Caki2 (cell line): ENCODE measurements around the gene CMKLR1. TPM values are rescaled to one million over a fixed set of nuclear protein-coding genes. Genes with fewer than 3 reads are reported as not detected.

Source experiments
- DNase-seq: peaks from one replicate; pipeline ENCODE4 v3.0.0-alpha.2; 2015; ENCODE audit warnings: low read depth
- in situ Hi-C: cut with HindIII; loops from 2 replicates; pipeline ENCODE4 v1.10.0; 2016; ENCODE audit warnings: low sequenced_read_pairs, low pct_unique_long_range_greater_than_20kb, mixed read lengths
- total RNA-seq: library from RNA; depleted of rRNA; stranded (reverse); fragments of >200 nt; shearing (Covaris generic); gene quantifications from 2 replicates; pipeline ENCODE4 v1.2.3, GENCODE V29; 2014; ENCODE audit warnings: low replicate concordance

CMKLR1 gene
- total RNA-seq, 1 experiment from 2014 or later: not detected

DNA sequence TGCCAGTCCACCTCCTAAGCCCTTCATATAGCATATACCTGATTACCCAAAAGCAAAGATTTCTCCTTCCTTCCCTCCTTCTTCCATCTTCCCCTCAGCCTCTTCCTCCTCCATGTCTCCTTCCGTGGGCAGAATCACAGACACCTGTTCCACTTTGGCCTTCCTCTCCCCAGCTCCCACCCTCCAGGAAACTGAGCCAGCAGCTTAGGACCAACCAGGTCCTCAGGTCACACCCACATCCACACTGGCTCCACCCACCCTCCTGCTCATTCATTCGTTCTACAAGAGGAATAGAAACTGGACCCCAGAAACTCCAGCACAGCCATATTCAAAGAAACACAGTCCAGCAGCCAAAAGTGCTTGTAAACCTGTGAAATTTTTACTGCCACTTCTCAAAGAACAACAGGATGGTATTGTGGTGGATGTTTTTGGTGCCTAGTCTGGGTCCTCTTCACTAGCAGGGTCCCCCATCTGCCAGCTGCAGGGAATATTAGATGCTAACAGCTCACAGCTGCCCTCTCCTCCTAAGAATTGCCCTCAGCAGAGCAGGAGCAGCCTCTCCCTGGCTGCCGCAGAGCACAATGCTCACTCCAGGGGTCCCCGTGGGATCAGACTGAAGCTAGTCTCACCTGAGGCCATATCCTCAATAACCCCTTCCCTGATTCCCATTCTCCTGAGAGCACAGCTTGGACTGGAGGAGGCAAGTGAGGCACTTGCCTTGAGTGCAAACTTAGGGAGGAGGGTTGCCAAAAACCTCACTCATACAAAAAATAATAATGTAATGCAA, 18.4 kb downstream of the CMKLR1 start:
- in situ Hi-C loops: no loop called here
- no peak for DNase-seq

- in situ Hi-C loops: no loop called here
- DNase-seq: no peak
Measured at GRCh38 chr12:108319277-108320234, 19.6 kb downstream of the CMKLR1 start.

- no peak for DNase-seq
- in situ Hi-C loops: no loop called here
Measured at GRCh38 chr12:108318472-108319275, 20.4 kb downstream of the CMKLR1 start.

GRCh38 chr12:108317308-108318234, 21.5 kb downstream of the CMKLR1 start:
- no peak for DNase-seq
- in situ Hi-C loops: no loop called here

DNA sequence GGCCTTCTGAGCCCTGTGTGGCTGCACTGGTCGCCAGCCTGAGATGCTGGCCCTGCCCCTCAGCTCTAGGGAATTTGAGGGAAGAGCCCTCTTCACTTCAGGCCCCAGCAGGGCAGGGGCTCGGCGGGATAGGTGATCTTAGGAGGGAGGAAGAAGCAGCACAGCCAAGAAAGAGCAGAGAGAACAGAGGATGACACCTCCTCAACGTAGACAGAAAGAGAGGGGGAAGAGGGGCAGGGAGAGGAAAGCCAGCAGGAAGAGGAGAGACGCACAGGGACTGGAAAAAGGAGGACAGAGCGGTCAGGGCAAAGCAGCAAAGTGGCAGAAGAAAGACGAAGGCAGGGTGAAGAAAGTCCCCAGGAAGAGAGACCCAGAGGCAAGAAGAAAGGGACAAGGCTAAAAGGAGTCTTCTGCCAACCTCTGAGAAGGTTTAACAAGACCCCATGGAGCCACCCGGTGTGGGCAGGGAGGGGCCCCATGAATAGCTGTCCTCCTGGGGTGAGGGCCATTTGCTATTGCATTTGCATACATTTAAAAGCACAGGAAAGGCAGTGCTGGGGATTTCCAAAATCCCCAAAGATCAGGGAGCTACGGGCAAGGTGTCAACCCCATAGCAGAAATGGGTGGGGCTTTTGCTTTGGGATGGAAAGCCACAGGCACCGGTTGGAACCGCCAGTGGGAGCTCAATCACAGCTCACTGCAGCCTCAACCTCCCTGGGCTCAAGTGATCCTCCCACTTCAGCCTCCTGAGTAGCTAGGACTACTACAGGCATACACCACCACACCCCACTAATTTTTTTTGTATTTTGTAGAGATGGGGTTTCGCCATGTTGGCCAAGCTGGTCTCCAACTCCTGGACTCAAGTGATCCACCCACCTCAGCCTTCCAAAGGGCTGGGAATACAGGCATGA, 22.7 kb downstream of the CMKLR1 start:
- no peak for DNase-seq
- in situ Hi-C loops: no loop called here

- DNase-seq: no peak
- in situ Hi-C loops: no loop called here
Measured at GRCh38 chr12:108315486-108316105, 23.5 kb downstream of the CMKLR1 start.

DNA sequence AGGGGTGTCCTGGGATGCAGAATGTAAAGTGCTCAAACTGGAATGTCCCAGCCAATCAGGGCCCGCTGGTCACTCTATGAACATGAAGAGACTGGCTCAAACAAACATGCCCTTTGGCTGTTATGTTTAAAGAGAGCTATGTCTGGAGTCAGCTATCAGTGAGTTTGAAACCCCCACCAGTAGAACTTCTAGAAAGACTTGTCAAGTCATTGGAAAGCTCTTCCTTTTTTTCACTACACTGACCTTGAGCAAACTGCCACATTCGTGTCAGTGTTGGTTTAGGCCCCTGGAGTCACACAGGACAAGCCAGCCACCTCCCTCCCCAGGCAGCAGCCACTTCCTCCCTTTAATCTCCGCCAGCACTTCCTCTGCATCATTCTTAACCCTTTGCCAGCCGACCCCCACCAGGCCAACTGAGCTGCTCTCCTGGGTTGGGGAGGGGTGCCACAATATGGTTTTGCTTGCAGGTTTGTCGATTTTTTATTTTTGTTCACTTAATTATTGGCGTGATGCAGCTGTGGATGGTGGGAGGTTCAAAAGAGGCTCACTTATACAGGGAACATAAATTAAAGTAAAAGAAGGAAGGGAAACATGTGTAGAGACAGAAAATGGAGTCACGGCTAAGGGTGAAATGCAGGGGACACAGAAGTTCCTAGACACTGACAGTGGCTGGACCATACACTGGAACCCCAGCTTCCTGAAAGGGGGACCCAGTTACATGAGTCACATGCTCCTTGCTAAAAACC, 25.3 kb downstream of the CMKLR1 start:
- no peak for DNase-seq
- in situ Hi-C loops: no loop called here

DNA sequence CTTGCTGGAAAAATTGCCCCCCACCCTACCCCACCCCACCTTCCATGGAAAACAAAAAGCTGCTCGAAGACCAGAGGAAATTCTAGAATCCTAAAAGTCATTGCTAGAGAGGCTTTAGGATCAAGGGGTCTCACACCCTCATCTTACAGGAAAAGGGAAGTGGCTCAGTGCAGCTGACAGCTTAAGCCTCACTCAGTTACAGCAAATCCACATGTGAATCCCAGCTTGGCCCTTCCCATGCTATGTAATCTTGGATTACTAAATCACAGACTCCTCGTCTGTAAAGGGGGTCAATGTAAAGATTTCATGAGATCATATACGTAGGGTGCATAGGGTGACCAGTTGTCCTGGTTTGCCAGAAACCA, 25.9 kb downstream of the CMKLR1 start:
- in situ Hi-C loops: no loop called here
- DNase-seq: no peak

- in situ Hi-C loops: no loop called here
- DNase-seq: no peak
Measured at GRCh38 chr12:108312693-108313189, 26.4 kb downstream of the CMKLR1 start.

DNA sequence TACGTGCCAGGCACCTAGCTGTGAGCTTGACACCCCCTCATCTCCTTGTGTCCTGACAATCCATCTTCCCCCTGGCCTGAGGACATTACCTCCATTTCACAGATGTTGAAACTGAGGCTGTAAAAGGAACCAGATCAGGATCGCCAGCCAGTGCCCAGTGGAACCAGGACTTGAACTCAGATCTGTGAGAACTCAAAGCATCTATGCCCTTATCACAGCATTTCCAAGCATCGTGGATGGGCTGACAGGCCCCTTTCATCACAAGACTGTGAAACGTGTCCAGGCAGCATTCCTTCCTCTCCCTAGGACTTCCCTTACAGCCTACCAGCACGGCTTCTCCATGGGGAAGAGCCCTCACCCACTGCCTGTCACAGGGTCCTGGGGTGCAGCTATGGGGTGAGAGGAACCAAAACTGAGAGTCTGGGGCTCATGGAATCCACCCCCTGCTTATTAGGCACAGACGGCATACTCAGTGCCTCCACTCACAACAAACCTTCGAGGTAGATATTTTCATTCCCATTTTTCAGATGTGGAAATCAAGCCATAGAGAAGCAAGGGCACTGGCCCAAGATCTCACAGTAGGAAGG, 26.9 kb downstream of the CMKLR1 start:
- in situ Hi-C loops: no loop called here
- no peak for DNase-seq

GRCh38 chr12:108311605-108312004, 27.5 kb downstream of the CMKLR1 start:
- no peak for DNase-seq
- in situ Hi-C loops: no loop called here

GRCh38 chr12:108310489-108310888, 28.6 kb downstream of the CMKLR1 start:
- in situ Hi-C loops: no loop called here
- DNase-seq: no peak

DNA sequence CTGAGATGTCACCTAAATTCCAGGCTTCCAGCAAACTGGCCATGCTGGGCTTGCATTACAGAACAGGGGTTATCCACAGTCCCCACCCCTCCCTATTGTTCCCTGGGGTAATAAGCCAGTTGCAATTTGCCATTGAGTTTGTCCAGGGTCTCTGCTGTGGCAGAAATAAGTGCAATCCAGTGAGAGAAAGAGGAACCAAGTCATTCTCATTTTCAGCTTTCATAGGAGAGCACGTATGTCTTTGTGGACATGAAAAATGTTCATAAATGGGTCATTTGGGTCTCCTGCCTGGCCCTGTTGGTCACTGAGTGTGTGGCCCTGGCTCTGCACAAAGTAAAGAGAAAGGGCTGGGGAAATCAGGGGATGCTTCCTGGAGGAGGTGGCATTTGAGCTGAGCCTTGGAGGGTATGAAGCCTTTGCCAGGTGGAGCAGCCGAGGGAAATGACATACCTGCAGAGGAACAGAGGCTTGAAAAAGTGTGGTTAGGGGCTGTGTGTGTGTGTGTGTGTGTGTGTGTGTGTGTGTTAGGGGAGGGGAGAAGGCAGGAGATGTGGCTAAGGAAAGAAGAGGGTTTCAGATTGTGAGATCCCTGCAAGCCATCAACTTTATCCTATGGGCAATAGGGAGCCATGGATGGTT, 29.3 kb downstream of the CMKLR1 start:
- in situ Hi-C loops: no loop called here
- no peak for DNase-seq

DNA sequence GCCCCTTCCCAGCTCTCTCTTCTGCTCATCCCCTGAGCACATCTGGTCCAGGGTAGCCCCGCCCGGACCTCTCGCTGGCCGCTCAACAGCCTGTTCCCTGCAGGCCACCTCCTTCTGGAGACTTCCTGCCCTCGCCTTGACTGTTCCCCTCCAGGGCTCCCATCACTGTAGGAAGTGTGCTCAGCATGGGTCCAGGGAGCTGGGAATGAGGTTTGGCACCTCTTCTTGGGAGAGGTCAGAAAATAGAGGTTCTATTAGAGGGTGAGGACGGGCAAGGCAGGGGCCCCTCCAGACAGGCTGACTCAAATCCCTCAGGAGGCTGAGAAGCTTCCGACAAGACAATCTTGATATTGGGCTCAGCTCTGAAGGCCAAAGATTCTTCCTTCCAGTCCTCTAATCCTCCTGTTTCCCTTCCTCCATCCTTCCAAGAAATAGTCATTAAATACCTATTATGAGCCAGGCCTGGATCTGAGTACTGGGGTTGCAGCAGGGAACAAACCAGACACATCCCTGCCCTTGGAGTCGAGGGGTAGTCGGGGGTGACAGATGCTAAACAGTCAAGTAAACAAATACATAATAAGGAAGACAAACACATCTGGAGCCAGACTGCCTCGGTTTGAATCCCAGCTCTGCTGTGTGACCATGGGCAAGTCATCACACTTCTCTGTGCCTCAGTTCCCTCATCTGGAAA, 30.6 kb downstream of the CMKLR1 start:
- in situ Hi-C loops: no loop called here
- DNase-seq: no peak
